HG02981 (cell line): Measurements from ENCODE around the gene CD226.
"Not testable (repeated sequence)": the region's sequence is repeated elsewhere in the genome, so short reads cannot be mapped to it uniquely, and the experiment has no call there.

Experiments used
- ATAC-seq: cut with Tn5 transposase; IDR thresholded peaks from one replicate; pipeline ENCODE4 v1.9.1; 2021; ENCODE audit warnings: mild to moderate bottlenecking, moderate library complexity; ENCODE audit not compliant: unreplicated experiment

The CD226 gene

GRCh38 chr18:69956665-69957620, 9.3 kb upstream of the CD226 start:
- ATAC-seq, result no peak

GRCh38 chr18:69956057-69956456, 8.4 kb upstream of the CD226 start:
- peak; percentile 49 for ATAC-seq

- ATAC-seq, result peak; percentile 32
These were observed 7.2 kb upstream of the CD226 start for GRCh38 chr18:69954719-69955480.

- ATAC-seq, result no peak
These were observed 5.5 kb upstream of the CD226 start for GRCh38 chr18:69953191-69953590.

- ATAC-seq, result no peak
These were observed 3.5 kb upstream of the CD226 start for GRCh38 chr18:69951182-69951581.

- no peak for ATAC-seq
These were observed 1.9 kb upstream of the CD226 start for GRCh38 chr18:69949538-69949936.

GRCh38 chr18:69948919-69949537, 1.4 kb upstream of the CD226 start:
- ATAC-seq, result peak; percentile 90

GRCh38 chr18:69948256-69948655, 583 bp upstream of the CD226 start:
- ATAC-seq, result no peak

GRCh38 chr18:69946608-69947155, 991 bp downstream of the CD226 start:
- no peak for ATAC-seq

- ATAC-seq, result no peak
These were observed 2.2 kb downstream of the CD226 start for GRCh38 chr18:69945220-69946114.

- no peak for ATAC-seq
These were observed 3.2 kb downstream of the CD226 start for GRCh38 chr18:69944436-69944835.

GRCh38 chr18:69943021-69943420, 4.7 kb downstream of the CD226 start:
- ATAC-seq, result no peak

- ATAC-seq, result no peak
These were observed 6.5 kb downstream of the CD226 start for GRCh38 chr18:69941183-69941582.

GRCh38 chr18:69939812-69940211, 7.9 kb downstream of the CD226 start:
- not testable (repeated sequence) for ATAC-seq

- ATAC-seq, result peak; percentile 41
These were observed 11.5 kb downstream of the CD226 start for GRCh38 chr18:69936191-69936558.

GRCh38 chr18:69935319-69936190, 12.1 kb downstream of the CD226 start:
- ATAC-seq, result peak; percentile 85

- ATAC-seq, result no peak
These were observed 12.9 kb downstream of the CD226 start for GRCh38 chr18:69934601-69935265.

GRCh38 chr18:69929041-69929774, 18.5 kb downstream of the CD226 start:
- no peak for ATAC-seq
